H9 (cell line): ENCODE measurements around the gene SPHK1. TPM values are rescaled to one million over a fixed set of nuclear protein-coding genes. Genes with fewer than 3 reads are reported as not detected.

Experiments
- DNase-seq: peaks from one replicate; pipeline ENCODE4 v3.0.0-alpha.2; 2017
- H2AFZ ChIP-seq: one replicate; pipeline ENCODE4 v1.6.1; 2013; ENCODE audit warnings: mild to moderate bottlenecking, low read length, control low read depth, moderate library complexity
- H2AK5ac ChIP-seq: 2 replicates; pipeline ENCODE4 v1.6.1; 2013; ENCODE audit warnings: low read length, control low read depth, mixed read lengths; ENCODE audit not compliant: insufficient read length
- H2BK120ac ChIP-seq: one replicate; pipeline ENCODE4 v1.6.1; 2013; ENCODE audit warnings: low read depth, mild to moderate bottlenecking, low read length, control low read depth, inconsistent platforms; ENCODE audit not compliant: poor library complexity, severe bottlenecking
- H2BK12ac ChIP-seq: 2 replicates; pipeline ENCODE4 v1.6.1; 2013; ENCODE audit warnings: low read length, control low read depth, mixed read lengths, low read depth; ENCODE audit not compliant: insufficient read length
- H2BK15ac ChIP-seq: 2 replicates; pipeline ENCODE4 v1.6.1; 2013; ENCODE audit warnings: low read depth, low read length, control low read depth
- H2BK20ac ChIP-seq: one replicate; pipeline ENCODE4 v1.6.1; 2013; ENCODE audit warnings: low read depth, mild to moderate bottlenecking, low read length, control low read depth, inconsistent platforms; ENCODE audit not compliant: poor library complexity, severe bottlenecking
- H2BK5ac ChIP-seq: 2 replicates; pipeline ENCODE4 v1.6.1; 2013; ENCODE audit warnings: low read length, control low read depth, mixed read lengths; ENCODE audit not compliant: insufficient read length
- H3K14ac ChIP-seq: 2 replicates; pipeline ENCODE4 v1.6.1; 2013; ENCODE audit warnings: low read length, control low read depth; ENCODE audit not compliant: insufficient read depth
- H3K18ac ChIP-seq: 2 replicates; pipeline ENCODE4 v1.6.1; 2013; ENCODE audit warnings: low read depth, mild to moderate bottlenecking, mixed read lengths, low read length, control low read depth; ENCODE audit not compliant: insufficient read length
- H3K23ac ChIP-seq: 2 replicates; pipeline ENCODE4 v1.6.1; 2013; ENCODE audit warnings: low read length, control low read depth, mixed read lengths, low read depth; ENCODE audit not compliant: insufficient read length
- H3K23me2 ChIP-seq: 2 replicates; pipeline ENCODE4 v1.6.1; 2013; ENCODE audit warnings: low read depth, mild to moderate bottlenecking, mixed read lengths, low read length, control low read depth; ENCODE audit not compliant: insufficient read length, poor library complexity, severe bottlenecking
- H3K27ac ChIP-seq: 2 replicates; pipeline ENCODE4 v1.5.1; 2013; ENCODE audit warnings: low read length, control low read depth, mixed read lengths, low read depth; ENCODE audit not compliant: insufficient read length
- H3K27me3 ChIP-seq: 2 replicates; pipeline ENCODE4 v1.6.1; 2013; ENCODE audit warnings: low read length, control low read depth, inconsistent platforms; ENCODE audit not compliant: insufficient read depth
- H3K4ac ChIP-seq: 2 replicates; pipeline ENCODE4 v1.6.1; 2013; ENCODE audit warnings: low read depth, mild to moderate bottlenecking, control low read depth, inconsistent platforms, low read length, moderate library complexity
- H3K4me1 ChIP-seq: 2 replicates; pipeline ENCODE4 v1.6.1; 2013; ENCODE audit warnings: low read length, control low read depth, inconsistent platforms; ENCODE audit not compliant: insufficient read depth
- H3K4me2 ChIP-seq: 2 replicates; pipeline ENCODE4 v1.6.1; 2013; ENCODE audit warnings: low read length, control low read depth, mixed read lengths; ENCODE audit not compliant: insufficient read length, insufficient read depth
- H3K56ac ChIP-seq: 2 replicates; pipeline ENCODE4 v1.6.1; 2013; ENCODE audit warnings: low read depth, mild to moderate bottlenecking, mixed read lengths, low read length, control low read depth; ENCODE audit not compliant: insufficient read length
- H3K79me1 ChIP-seq: 2 replicates; pipeline ENCODE4 v1.6.1; 2013; ENCODE audit warnings: low read depth, mild to moderate bottlenecking, moderate library complexity, low read length, control low read depth, inconsistent platforms; ENCODE audit not compliant: insufficient read depth, poor library complexity, severe bottlenecking
- H3K79me2 ChIP-seq: 2 replicates; pipeline ENCODE4 v1.6.1; 2013; ENCODE audit warnings: low read length, control low read depth, inconsistent platforms; ENCODE audit not compliant: insufficient read depth
- H3K9ac ChIP-seq: 2 replicates; pipeline ENCODE4 v1.6.1; 2013; ENCODE audit warnings: low read length, control low read depth, mixed read lengths; ENCODE audit not compliant: insufficient read length; ENCODE audit errors: extremely low read depth
- H3K9me3 ChIP-seq: one replicate; pipeline ENCODE4 v1.6.1; 2013; ENCODE audit warnings: low read depth, low read length, inconsistent platforms; ENCODE audit not compliant: control insufficient read depth
- H3T11ph ChIP-seq: one replicate; pipeline ENCODE4 v1.6.1; 2013; ENCODE audit warnings: mild to moderate bottlenecking, low read length, control low read depth, inconsistent platforms
- H4K20me1 ChIP-seq: one replicate; pipeline ENCODE4 v1.6.1; 2013; ENCODE audit not compliant: control insufficient read depth, insufficient read length, insufficient read depth
- H4K5ac ChIP-seq: 2 replicates; pipeline ENCODE4 v1.6.1; 2013; ENCODE audit warnings: low read depth, mild to moderate bottlenecking, mixed read lengths, low read length, control low read depth; ENCODE audit not compliant: insufficient read length
- H4K8ac ChIP-seq: replicated peaks from 2 replicates; pipeline ENCODE4 v1.6.1; 2013; ENCODE audit warnings: low read length, control low read depth, mixed read lengths, low read depth; ENCODE audit not compliant: insufficient read length
- H4K91ac ChIP-seq: 2 replicates; pipeline ENCODE4 v1.6.1; 2013; ENCODE audit warnings: low read depth, mild to moderate bottlenecking, moderate library complexity, mixed read lengths, low read length, control low read depth; ENCODE audit not compliant: insufficient read length
- H3K27ac Mint-ChIP-seq, 3 experiments: 2 replicates in 2 of 3; 3 replicates in 1 of 3; pipeline ENCODE4 v1.8.0; 2020 to 2021; ENCODE audit warnings: mixed read lengths in 3 of 3, mild to moderate bottlenecking in 1 of 3, moderate library complexity in 1 of 3
- H3K27me3 Mint-ChIP-seq: 2 replicates; pipeline ENCODE4 v1.8.0; 2021; ENCODE audit warnings: low read depth, mild to moderate bottlenecking, moderate library complexity, mixed read lengths
- H3K36me3 Mint-ChIP-seq, 3 experiments: 2 replicates in 2 of 3; 3 replicates in 1 of 3; pipeline ENCODE4 v1.8.0; 2020 to 2021; ENCODE audit warnings: low read depth in 3 of 3, mixed read lengths in 3 of 3; ENCODE audit not compliant: insufficient read depth in 1 of 3
- H3K4me1 Mint-ChIP-seq, 2 experiments: 2 replicates each; pipeline ENCODE4 v1.8.0; 2020; ENCODE audit warnings: mixed read lengths in 2 of 2
- H3K4me3 Mint-ChIP-seq, 2 experiments: 2 replicates in 1 of 2; 3 replicates in 1 of 2; pipeline ENCODE4 v1.8.0; 2020 to 2021; ENCODE audit warnings: mild to moderate bottlenecking in 2 of 2, mixed read lengths in 2 of 2, moderate library complexity in 1 of 2
- H3K9me3 Mint-ChIP-seq, 2 experiments: 2 replicates in 1 of 2; 3 replicates in 1 of 2; pipeline ENCODE4 v1.8.0; 2020; ENCODE audit warnings: mild to moderate bottlenecking in 2 of 2, mixed read lengths in 2 of 2, moderate library complexity in 1 of 2
- CTCF ChIP-seq: fragments of 200-600 bp; sonication (generic); conservative IDR thresholded peaks from 3 replicates; pipeline ENCODE4 v1.8.0; 2021; ENCODE audit warnings: antibody characterized with exemption, mild to moderate bottlenecking
- WGBS: extraction: QIAGEN DNeasy Blood & Tissue Kit; methylation state at CpG from one replicate; pipeline ENCODE4 v1.1.7; 2013; ENCODE audit warnings: missing lambda C conversion rate, low lambda C conversion rate, mixed read lengths; ENCODE audit not compliant: insufficient read length; ENCODE audit errors: extremely low coverage; 5-methylcytosine and 5-hydroxymethylcytosine counted together
- total RNA-seq: library from RNA; stranded (reverse); gene quantifications from 2 replicates; pipeline ENCODE4 v1.2.1, GENCODE V29; 2021

The SPHK1 gene
- total RNA-seq, 1 experiment from 2014 or later = 1.4 TPM

- no peaks in the 10 kb centered on the region for H3K9me3 ChIP-seq
- Mint-ChIP-seq H3K4me1 (peaks cover 12 to 20% of the 10 kb centered on the region in 2 experiments), H3K27ac (no peak overlapping the region), H3K4me3 (no peak overlapping the region), H3K36me3 (no peaks in the 10 kb centered on the region; a peak in 1 of 7 replicates), H3K27me3 (peaks cover 42% of the 10 kb centered on the region), H3K9me3 (no peaks in the 10 kb centered on the region; a peak in 2 of 5 replicates)
- H3K23me2 ChIP-seq = peaks cover 11% of the 10 kb centered on the region
- DNase-seq = no peak
- no peak overlapping the region for H2AFZ ChIP-seq
- no peak overlapping the region for H3K14ac ChIP-seq
- H4K91ac ChIP-seq = no peak overlapping the region
- no peak overlapping the region for H3K9ac ChIP-seq
- no peak overlapping the region for H3K4ac ChIP-seq
- H3K27ac ChIP-seq = no peak overlapping the region
- H2BK20ac ChIP-seq = no peak overlapping the region
- H3K23ac ChIP-seq = no peak overlapping the region
- no peak overlapping the region for H3K56ac ChIP-seq
- H4K8ac ChIP-seq = no peak overlapping the region
- H3T11ph ChIP-seq = no peak overlapping the region
- no peak overlapping the region for H2AK5ac ChIP-seq
- peaks cover 3% of the 10 kb centered on the region; the same call in 1 of the 2 replicates for H3K27me3 ChIP-seq
- H2BK12ac ChIP-seq = no peak overlapping the region
- H4K20me1 ChIP-seq = no peaks in the 10 kb centered on the region
- no peaks in the 10 kb centered on the region for H3K79me1 ChIP-seq
- H3K4me1 ChIP-seq = 0 out of 2 replicates have a peak, but pooled peaks cover 2% of the 10 kb centered on the region
- H3K79me2 ChIP-seq = no peaks in the 10 kb centered on the region
- no peak overlapping the region for H2BK5ac ChIP-seq
- H3K18ac ChIP-seq = no peak overlapping the region
- no peak for TF ChIP-seq CTCF
- H2BK15ac ChIP-seq = no peak overlapping the region
- H3K4me2 ChIP-seq = no peak overlapping the region
- H4K5ac ChIP-seq = no peak overlapping the region
- no peak overlapping the region for H2BK120ac ChIP-seq
- WGBS = no CpG with 5 or more reads among the region's 5 CpGs
Measured at GRCh38 chr17:76378548-76379274, 5.7 kb upstream of the SPHK1 start.
